ENCODE data around the gene TEAD1.

- TF ChIP-seq, protein P1, sequence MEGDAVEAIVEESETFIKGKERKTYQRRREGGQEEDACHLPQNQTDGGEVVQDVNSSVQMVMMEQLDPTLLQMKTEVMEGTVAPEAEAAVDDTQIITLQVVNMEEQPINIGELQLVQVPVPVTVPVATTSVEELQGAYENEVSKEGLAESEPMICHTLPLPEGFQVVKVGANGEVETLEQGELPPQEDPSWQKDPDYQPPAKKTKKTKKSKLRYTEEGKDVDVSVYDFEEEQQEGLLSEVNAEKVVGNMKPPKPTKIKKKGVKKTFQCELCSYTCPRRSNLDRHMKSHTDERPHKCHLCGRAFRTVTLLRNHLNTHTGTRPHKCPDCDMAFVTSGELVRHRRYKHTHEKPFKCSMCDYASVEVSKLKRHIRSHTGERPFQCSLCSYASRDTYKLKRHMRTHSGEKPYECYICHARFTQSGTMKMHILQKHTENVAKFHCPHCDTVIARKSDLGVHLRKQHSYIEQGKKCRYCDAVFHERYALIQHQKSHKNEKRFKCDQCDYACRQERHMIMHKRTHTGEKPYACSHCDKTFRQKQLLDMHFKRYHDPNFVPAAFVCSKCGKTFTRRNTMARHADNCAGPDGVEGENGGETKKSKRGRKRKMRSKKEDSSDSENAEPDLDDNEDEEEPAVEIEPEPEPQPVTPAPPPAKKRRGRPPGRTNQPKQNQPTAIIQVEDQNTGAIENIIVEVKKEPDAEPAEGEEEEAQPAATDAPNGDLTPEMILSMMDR (IDR thresholded peaks at IDR 0.05): no peak
- no peak for TF ChIP-seq POLR2A (IDR thresholded peaks at IDR 0.05)
These were observed 235.7 kb downstream of the TEAD1 start for GRCh38 chr11:12909879-12910278.
